Measurements from ENCODE around the gene PHF13. TPM values are rescaled to one million over a fixed set of nuclear protein-coding genes. Genes with fewer than 3 reads are reported as not detected.

PHF13 gene
- total and polyA plus RNA-seq, 9 of the 15 experiments (the other 6 are each of a cell fraction or from before 2014, with no cell fraction given): 1.8 to 36.1 (median 11.7) TPM

GRCh38 chr1:6601049-6601922, 12.2 kb upstream of the PHF13 start:
- intact Hi-C loops (cut with micrococcal nuclease): loop anchor here (1.0 to 2.0 kb wide), 3 partner anchors 12 to 47 kb away; partner anchors contain the start of genes NOL9 and PHF13
- FAIRE-seq: peak; percentile 99
- peak overlapping the region; percentile 99 for H3K27ac ChIP-seq (ENCODE audit: extremely low read depth, low read depth, low read length)
- TF ChIP-seq RFX7 (CRISPR knock-in tag; IDR thresholded peaks at IDR 0.05): no peak
- no peak for TF ChIP-seq HDAC6 (IDR thresholded peaks at IDR 0.05; ENCODE audit: low read depth, low read length)
- no peak for TF ChIP-seq RAD21 (CRISPR knock-in tag; conservative IDR thresholded peaks at IDR 0.05 in 1 of 2, IDR thresholded peaks at IDR 0.05 in 1 of 2)
- no peak for TF ChIP-seq SMAD2 (IDR thresholded peaks at IDR 0.05; ENCODE audit: low read depth, low read length)
- no peak for TF ChIP-seq ERF (CRISPR knock-in tag; IDR thresholded peaks at IDR 0.05)
- no peak for TF ChIP-seq ZBED1 (IDR thresholded peaks at IDR 0.05)
- TF ChIP-seq NFE2L1 (tag; IDR thresholded peaks at IDR 0.05; ENCODE audit: borderline replicate concordance, low read depth): peak; percentile 77; the same call in 1 of the 2 replicates
- no peak for TF ChIP-seq KLF10 (CRISPR knock-in tag; IDR thresholded peaks at IDR 0.05)
- peak; percentile 97 for TF ChIP-seq MAFF (IDR thresholded peaks at IDR 0.05; ENCODE audit: low read length)
- TF ChIP-seq ZNF318 (IDR thresholded peaks at IDR 0.05; ENCODE audit: borderline replicate concordance in 1 of 2, low read depth in 1 of 2): peak in 1 of 2 experiments; percentile 55; a peak in 1 of 4 replicates
- TF ChIP-seq VEZF1 (CRISPR knock-in tag; IDR thresholded peaks at IDR 0.05): no peak; the same call in none of the 2 replicates

More at GRCh38 chr1:6601049-6601922, 12.2 kb upstream of the PHF13 start:
- under 1% methylated on average over 40 of the region's 40 CpGs for WGBS (ENCODE audit: insufficient coverage, low coverage, missing lambda C conversion rate)
- Histone ChIP-seq H3K9me1 (ENCODE audit: control insufficient read depth, insufficient read depth, low read length) (peaks cover 23% of the 10 kb centered on the region), H3K27me3 (ENCODE audit: control insufficient read depth in 2 of 2, insufficient read depth in 2 of 2, low read length in 2 of 2) (no peaks in the 10 kb centered on the region), H3K79me2 (ENCODE audit: control insufficient read depth, insufficient read depth, low read length) (peaks cover 62% of the 10 kb centered on the region), H3K4me3 (peak overlapping the region; percentile 89), H3K36me3 (ENCODE audit: control insufficient read depth, insufficient read depth, low read length) (peaks cover 43% of the 10 kb centered on the region), H3K9ac (ENCODE audit: insufficient read depth in 1 of 2, low read depth in 2 of 2, low read length in 2 of 2) (peak overlapping the region; percentile 93 to 100), H3K4me1 (replicated peaks in 1 of 2; ENCODE audit: control insufficient read depth in 2 of 2, insufficient read depth in 2 of 2, low read length in 2 of 2) (peaks cover 38 to 68% of the 10 kb centered on the region in 2 experiments), H3K9me3 (replicated peaks; ENCODE audit: control insufficient read depth, insufficient read depth, low read depth, low read length) (no peaks in the 10 kb centered on the region), H4K20me1 (replicated peaks; ENCODE audit: control insufficient read depth, insufficient read depth, low read length) (peaks cover 48% of the 10 kb centered on the region), H3K4me2 (ENCODE audit: insufficient read depth, low read length) (peak overlapping the region; percentile 99), H2AFZ (ENCODE audit: low read depth, low read length) (peak overlapping the region; percentile 83)
- in situ Hi-C loops (cut with MboI): no loop called here
- peak; percentile 70 for ATAC-seq
- no TSS peak for BruUV-seq (replicated peaks)
- ChIA-PET CTCF (ENCODE audit: low intra/inter-chr PET ratio) (interaction anchor here (0.5 kb wide), 1 partner anchor 47 kb away, joined by 3 read pairs; the partner anchor contains the start of gene NOL9), POLR2A (interaction anchor here (0.6 to 10.7 kb wide), 21 partner anchors 8 to 406 kb away, joined by 3 to 221 read pairs (median 4); partner anchors contain the start of genes PHF13 and ZBTB48)
- peak; percentile 66 to 97 (median 78) for DNase-seq (ENCODE audit: extremely low read depth in 1 of 4, low spot score in 3 of 4)

Data from K562 (cell line).